GM18909 (cell line): Measurements from ENCODE around the gene EIF6.
A peak's percentile ranks its signal among the peaks of the same experiment; 100 is the strongest.

Source experiments
- ATAC-seq: cut with Tn5 transposase; IDR thresholded peaks from one replicate; pipeline ENCODE4 v1.9.1; 2021; ENCODE audit warnings: mild to moderate bottlenecking; ENCODE audit not compliant: unreplicated experiment, poor library complexity

Gene EIF6

DNA sequence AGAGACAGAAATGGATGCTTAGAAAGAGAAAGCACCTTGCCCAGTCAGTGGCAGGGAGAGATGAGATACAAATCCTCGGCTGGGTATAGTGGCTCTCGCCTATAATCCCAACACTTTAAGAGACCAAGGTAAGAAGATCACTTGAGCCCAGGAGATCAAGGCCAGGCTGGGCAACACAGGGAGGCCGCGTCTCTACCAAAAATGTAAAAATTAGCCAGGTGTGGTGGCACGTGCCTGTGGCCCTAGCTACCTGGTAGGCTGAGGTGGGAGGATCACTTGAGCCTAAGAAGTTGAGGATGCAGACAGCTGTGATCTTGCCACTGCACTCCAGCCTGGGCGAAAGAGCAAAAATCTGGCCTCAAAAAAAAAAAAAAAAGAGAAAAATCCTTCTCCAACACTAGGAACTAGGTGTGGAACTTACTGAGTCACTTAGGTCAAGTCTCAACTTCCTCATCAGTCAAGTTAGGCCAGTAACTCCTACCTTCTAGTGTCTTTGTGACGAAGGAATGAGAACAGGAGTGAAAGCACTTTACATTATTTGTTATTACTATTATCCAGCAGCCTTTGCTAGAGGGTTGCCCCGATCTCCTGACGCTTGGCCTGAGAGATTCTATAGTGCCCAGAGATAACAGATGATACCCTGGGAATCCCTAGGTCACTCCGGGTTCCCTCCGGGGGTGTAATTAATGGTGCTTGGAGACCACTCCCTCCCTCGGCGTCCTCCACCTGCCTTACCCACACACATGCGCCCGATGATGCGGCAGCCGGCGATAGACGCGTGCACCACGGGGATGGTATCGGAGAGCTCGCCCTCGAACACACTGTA lies 918 bp downstream of the EIF6 start:
- ATAC-seq, result no peak

DNA sequence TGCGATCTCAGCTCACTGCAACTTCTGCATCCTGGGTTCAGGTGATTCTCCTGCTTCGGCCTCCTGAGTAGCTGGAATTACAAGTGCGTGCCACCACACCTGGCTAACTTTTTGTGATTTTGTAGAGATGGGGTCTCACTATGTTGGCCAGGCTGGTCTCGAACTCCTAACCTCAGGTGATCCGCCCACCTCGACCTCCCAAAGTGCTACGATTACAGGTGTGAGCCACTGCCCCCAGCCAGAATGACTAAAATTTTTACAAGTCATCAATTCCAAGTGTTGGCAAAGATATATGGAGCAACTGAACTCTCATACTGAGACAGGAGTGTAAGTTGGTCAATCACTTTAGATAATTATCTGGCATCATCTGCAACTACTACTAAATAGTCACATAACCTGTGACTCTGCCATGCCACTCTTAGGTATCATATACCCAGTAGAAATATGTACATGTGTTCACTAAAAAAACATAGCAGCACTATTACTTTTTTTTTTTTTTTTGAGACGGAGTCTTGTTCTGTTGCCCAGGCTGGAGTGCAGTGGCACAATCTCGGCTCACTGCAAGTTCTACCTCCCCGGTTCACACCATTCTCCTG lies 3.0 kb downstream of the EIF6 start:
- no peak for ATAC-seq

DNA sequence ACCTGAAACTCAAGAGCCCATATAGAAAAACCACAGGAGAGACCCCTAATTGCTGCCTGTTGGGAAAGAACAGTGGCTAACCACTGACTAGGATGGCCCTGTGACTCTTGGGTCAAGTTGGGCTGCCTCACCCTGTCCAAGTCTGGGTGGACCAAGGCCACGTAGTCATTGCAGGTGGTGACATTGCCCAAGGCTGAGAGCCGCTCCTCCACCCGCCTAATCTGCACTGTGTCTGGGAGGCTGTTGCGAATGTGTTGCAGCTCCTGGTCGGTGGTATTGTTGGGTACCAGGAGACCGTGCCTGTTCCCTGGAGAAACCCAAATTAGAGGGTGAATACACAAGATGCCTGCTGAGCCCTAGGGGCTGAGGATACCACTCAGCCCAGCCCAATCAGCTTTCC lies 4.0 kb downstream of the EIF6 start:
- no peak for ATAC-seq

DNA sequence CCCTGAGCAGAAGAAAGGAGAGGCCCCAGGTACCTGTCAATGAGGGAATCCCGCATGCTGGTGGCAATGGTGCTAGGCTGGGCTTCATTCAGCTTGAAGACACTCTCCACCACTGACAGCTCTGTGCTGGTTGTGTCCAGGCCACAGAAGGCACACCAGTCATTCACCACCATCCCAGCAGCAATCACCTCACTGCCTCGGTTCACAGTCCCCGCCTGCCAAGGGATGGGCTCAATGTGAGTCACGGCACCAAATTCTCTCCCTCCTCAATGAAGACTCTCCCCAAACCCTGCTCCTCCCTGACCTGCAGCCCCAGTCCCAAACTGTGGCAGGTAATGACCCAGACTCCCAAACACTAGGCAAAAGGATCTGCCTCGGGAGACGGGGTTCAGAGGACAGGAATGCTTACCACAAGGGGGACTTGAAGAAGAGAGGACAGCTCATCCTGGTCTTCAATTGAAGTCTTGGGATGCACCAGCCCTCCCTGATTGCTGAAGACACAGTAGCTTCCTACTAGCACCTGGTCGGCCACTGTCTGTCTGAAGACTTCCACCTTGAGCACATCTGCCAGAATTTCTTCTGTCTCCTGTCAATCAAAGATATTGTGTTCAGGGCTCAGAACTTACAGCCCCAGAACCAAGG lies 4.9 kb downstream of the EIF6 start:
- no peak for ATAC-seq

- ATAC-seq, result no peak
Observed at GRCh38 chr20:35279040-35279439, 5.5 kb downstream of the EIF6 start.

DNA sequence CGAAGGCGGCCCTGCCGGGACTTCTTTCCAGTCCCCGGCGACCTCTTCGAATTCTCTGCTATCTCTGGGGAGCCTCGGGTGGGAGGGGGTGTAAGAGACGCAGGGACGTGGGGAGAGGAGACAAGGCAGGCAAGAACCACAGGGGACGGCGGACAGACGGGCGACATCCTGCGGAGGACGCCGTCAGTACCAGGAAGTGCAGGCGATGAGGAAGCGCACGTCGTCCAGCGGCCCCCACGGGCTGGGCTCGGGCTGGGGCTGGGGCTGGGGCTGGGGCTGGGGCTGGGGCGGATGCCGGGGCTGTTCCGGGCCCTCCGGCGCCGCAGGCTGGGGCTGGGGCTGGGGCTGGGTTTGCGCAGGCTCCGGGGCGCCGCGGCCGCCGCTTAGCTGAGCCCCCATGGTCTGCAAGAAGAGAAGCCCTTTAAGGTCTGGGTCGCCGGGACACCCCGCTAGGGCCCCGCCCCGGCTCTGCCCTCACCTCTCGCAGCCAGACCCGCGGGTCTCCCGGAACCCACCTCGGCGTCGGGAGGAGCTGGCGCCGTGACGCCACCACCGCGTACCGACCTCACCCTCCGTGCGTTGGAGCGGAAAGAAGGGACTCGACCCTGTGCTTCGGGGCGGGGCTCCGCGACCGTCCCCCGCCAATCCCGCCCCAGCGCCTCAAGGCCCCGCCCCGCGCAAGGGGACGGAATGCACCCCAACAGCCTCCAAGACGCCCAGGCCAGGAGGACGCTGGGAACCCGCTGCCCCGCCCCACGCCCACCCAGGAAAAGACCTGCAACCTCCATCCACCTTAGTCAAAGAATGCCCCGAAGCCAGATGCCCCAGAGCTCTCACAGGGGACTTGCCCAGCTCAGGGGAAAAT lies 6.8 kb downstream of the EIF6 start, which contains the start of gene MMP24OS:
Gene MMP24OS, minus strand, starts transcription at position 592 of the 865 bp plus-strand sequence. Its CDS starts 193 bp downstream, at position 399.
- ATAC-seq, result peak; percentile 87

GRCh38 chr20:35277127-35277526 lies 7.4 kb downstream of the EIF6 start:
- ATAC-seq, result no peak

DNA sequence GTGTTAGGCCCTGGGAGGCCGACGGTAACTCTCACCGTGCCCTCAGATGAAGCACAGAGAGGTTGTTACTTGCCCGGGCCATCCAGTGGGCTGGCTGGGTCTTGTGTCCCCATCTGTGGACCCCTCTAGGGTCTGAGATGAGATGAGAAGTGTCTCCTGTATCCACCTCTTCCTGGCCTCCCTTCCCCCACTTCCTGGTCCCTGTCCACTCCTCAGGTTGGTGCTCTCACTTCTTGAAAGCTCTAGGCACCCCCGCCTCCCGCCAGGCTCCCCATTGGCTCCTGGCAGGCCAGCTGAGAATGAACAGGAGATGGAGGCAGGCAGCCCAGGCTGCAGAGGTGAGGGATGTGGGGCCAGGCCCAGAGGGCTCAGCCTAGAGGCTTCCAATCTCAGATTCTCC lies 8.2 kb downstream of the EIF6 start:
- no peak for ATAC-seq

- ATAC-seq, result no peak
Observed at GRCh38 chr20:35275741-35276251, 8.8 kb downstream of the EIF6 start.

- no peak for ATAC-seq
Observed at GRCh38 chr20:35274172-35275092, 10.1 kb downstream of the EIF6 start.

DNA sequence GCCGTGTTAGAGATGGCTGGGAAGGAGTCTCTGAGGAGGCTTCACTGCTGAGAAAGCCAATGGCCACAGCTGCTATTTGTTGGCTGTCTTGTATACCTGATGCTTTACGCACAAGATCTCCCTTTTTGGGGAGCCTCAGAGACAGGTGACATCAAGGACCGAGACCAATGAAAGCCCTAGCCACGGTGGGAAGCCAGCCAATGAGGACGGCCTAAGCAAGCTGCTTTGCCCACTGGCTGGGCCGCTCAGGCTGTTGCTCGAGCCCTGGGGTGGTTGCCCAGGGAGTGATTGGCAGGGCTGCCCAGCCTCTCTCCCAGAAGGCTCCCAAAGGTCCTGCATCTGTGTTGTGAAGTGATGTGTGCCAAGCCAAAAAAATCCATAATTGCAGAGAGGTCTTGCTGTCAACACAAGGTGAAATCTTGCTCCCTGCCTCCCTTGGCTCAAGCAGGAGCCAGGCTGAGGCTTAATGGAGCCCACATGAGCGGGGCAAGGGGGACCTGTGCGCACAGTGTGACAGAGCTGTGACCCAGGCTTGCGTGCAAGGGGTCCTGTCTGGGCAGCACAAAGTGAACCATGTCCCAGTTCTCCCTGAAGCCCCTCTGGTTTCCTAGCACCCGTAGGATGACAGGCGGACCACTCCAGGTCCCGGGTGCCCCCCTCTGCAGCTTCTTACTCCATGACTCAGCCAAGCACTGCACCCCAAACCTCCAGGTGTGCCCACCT lies 11.0 kb downstream of the EIF6 start:
- ATAC-seq, result no peak

GRCh38 chr20:35271904-35272303 lies 12.7 kb downstream of the EIF6 start:
- ATAC-seq, result no peak

GRCh38 chr20:35271073-35271882 lies 13.3 kb downstream of the EIF6 start:
- no peak for ATAC-seq

- no peak for ATAC-seq
Observed at GRCh38 chr20:35270021-35270902, 14.3 kb downstream of the EIF6 start.

DNA sequence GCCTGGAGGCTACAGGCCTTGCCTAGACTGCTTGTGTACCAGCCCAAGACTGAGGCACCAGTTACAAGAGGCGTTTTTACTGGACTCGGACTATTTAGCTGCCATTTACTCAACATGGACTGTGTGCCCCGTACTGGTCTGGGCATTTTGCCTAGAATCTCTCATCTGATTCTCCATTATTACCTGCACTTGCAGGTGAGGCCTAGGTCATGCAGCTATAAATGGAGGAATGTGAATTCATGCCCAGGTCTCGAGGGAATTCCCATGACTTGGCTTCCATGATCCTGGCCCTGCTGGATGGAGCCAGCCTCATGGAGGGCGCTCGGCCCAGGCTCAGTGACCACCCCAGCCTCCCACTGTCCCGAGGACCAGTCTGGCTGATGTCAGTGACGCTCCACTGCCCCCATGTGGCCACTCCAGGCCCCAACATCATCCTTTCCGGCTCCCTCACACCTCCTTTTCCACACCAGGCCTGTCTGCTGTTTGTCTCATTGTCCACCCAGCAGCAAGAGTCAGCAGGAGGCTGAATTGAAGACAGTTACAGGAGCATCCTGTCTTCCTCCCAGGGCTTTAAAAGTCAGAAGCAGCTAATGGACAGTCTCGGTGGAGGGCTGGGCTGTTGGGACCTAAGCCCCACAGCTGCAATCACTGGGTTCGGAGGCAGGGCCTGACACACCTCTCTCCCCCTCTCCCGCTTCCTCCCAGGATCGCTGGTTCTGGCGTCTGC lies 15.4 kb downstream of the EIF6 start:
- no peak for ATAC-seq

- no peak for ATAC-seq
Observed at GRCh38 chr20:35267092-35267491, 17.5 kb downstream of the EIF6 start.
